K562 (cell line): ENCODE measurements around the gene CNOT6. TPM values are rescaled to one million over a fixed set of nuclear protein-coding genes. Genes with fewer than 3 reads are reported as not detected.

Experiments
- ATAC-seq: fragments of 200-7000 bp; cut with Tn5 transposase; 3 replicates; pipeline ENCODE4 v1.9.1; 2020; ENCODE audit warnings: moderate library complexity
- BruUV-seq: library from RNA; stranded (reverse); fragments of 400-500 nt; replicated peaks from 2 replicates; lab custom pipeline; 2021; lab: Mats Ljungman, UMichigan
- CTCF ChIA-PET: fragments of 300-600 bp; formaldehyde crosslinking; extraction: SDS; loops from one replicate; lab custom pipeline; 2021; ENCODE audit warnings: low intra/inter-chr PET ratio; lab: Yijun Ruan, JAX
- POLR2A ChIA-PET: fragments of 300-600, 350-650 bp; sonication (Branson Sonifier 250); formaldehyde crosslinking; extraction: SDS; loops from one replicate; lab custom pipeline; 2021; ENCODE audit warnings: antibody characterized with exemption, inconsistent platforms; lab: Yijun Ruan, JAX
- DNase-seq, 4 experiments: peaks; one replicate each; pipeline versions ENCODE4 v3.0.0 to v3.0.0-alpha.2; 2011 to 2018; ENCODE audit warnings: low spot score in 3 of 4, mixed read lengths in 3 of 4; ENCODE audit errors: extremely low read depth in 1 of 4
- FAIRE-seq: peaks from 2 replicates; lab custom pipeline; 2011; peaks lifted over from hg19 to GRCh38; lab: Jason Lieb, UNC
- H2AFZ ChIP-seq: 2 replicates; pipeline ENCODE4 v1.6.0; 2011; ENCODE audit warnings: low read depth, low read length, control low read depth, inconsistent platforms
- H3K27ac ChIP-seq: fragments of 200-600 bp; 3 replicates; pipeline ENCODE4 v1.8.0; 2011; ENCODE audit warnings: low read depth, mild to moderate bottlenecking, control low read depth, inconsistent platforms, low read length, moderate library complexity, mixed read lengths; ENCODE audit errors: extremely low read depth
- H3K27me3 ChIP-seq, 2 experiments: fragments of 300-600 bp in 1 of 2; 2 replicates in 1 of 2; 3 replicates in 1 of 2; pipeline versions ENCODE4 v1.6.0 to v1.8.0; 2011; ENCODE audit warnings: inconsistent platforms in 2 of 2, low read length in 2 of 2, mild to moderate bottlenecking in 1 of 2, mixed read lengths in 1 of 2, moderate library complexity in 1 of 2; ENCODE audit not compliant: control insufficient read depth in 2 of 2, insufficient read depth in 2 of 2
- H3K36me3 ChIP-seq: fragments of 300-600 bp; 3 replicates; pipeline ENCODE4 v1.8.0; 2011; ENCODE audit warnings: mild to moderate bottlenecking, low read length, inconsistent platforms; ENCODE audit not compliant: control insufficient read depth, insufficient read depth
- H3K4me1 ChIP-seq, 2 experiments: fragments of 200-600 bp in 1 of 2; replicated peaks in 1 of 2; 2 replicates in 1 of 2; 3 replicates in 1 of 2; pipeline versions ENCODE4 v1.5.1 to v1.8.0; 2011; ENCODE audit warnings: inconsistent platforms in 2 of 2, low read length in 2 of 2, mild to moderate bottlenecking in 1 of 2, mixed read lengths in 1 of 2, moderate library complexity in 1 of 2; ENCODE audit not compliant: control insufficient read depth in 2 of 2, insufficient read depth in 2 of 2
- H3K4me2 ChIP-seq: 2 replicates; pipeline ENCODE4 v1.6.1; 2011; ENCODE audit warnings: low read length, control low read depth, inconsistent platforms, mixed read lengths; ENCODE audit not compliant: insufficient read depth
- H3K4me3 ChIP-seq: fragments of 200-600 bp; sonication (generic), shearing (Covaris generic); 2 replicates; pipeline ENCODE4 v1.5.1; 2016; ENCODE audit warnings: control low read depth, inconsistent platforms
- H3K79me2 ChIP-seq: fragments of 200-600 bp; 3 replicates; pipeline ENCODE4 v1.8.0; 2011; ENCODE audit warnings: low read length, inconsistent platforms; ENCODE audit not compliant: control insufficient read depth, insufficient read depth
- H3K9ac ChIP-seq, 2 experiments: 2 replicates each; pipeline versions ENCODE4 v1.6.0 to v1.6.1; 2011; ENCODE audit warnings: low read depth in 2 of 2, low read length in 2 of 2, control low read depth in 1 of 2, inconsistent platforms in 1 of 2, mild to moderate bottlenecking in 1 of 2, mixed read lengths in 1 of 2; ENCODE audit not compliant: insufficient read depth in 1 of 2
- H3K9me1 ChIP-seq: one replicate; pipeline ENCODE4 v1.6.0; 2011; ENCODE audit warnings: inconsistent platforms, mild to moderate bottlenecking, low read length, moderate library complexity; ENCODE audit not compliant: control insufficient read depth, insufficient read depth
- H3K9me3 ChIP-seq: replicated peaks from 2 replicates; pipeline ENCODE4 v1.5.1; 2011; ENCODE audit warnings: low read depth, low read length, inconsistent platforms; ENCODE audit not compliant: control insufficient read depth, insufficient read depth
- H4K20me1 ChIP-seq: replicated peaks from 2 replicates; pipeline ENCODE4 v1.6.1; 2011; ENCODE audit warnings: low read length, inconsistent platforms, mixed read lengths; ENCODE audit not compliant: control insufficient read depth, insufficient read depth
- CBX5 ChIP-seq: IDR thresholded peaks from 2 replicates; pipeline ENCODE4 v1.6.1; 2014; ENCODE audit warnings: low read depth, borderline replicate concordance
- ELK3 ChIP-seq: fragments of 450-650 bp; formaldehyde crosslinking; IDR thresholded peaks from 2 replicates; pipeline ENCODE4 v1.4.0; 2020; ENCODE audit warnings: mild to moderate bottlenecking
- ETV6 ChIP-seq, 3 experiments: fragments of 150-350 bp in 1 of 3; sonication (generic) in 1 of 3; formaldehyde crosslinking in 1 of 3; IDR thresholded peaks; 2 replicates each; pipeline versions ENCODE4 v1.6.1 to v1.8.0; 2014 to 2022; ENCODE audit warnings: borderline replicate concordance in 2 of 3, low read depth in 2 of 3, antibody characterized with exemption in 1 of 3, low read length in 1 of 3, mild to moderate bottlenecking in 1 of 3, missing genetic modification reagents in 1 of 3
- FIP1L1 ChIP-seq: fragments of 200-400 bp; formaldehyde crosslinking; IDR thresholded peaks from 2 replicates; pipeline ENCODE4 v1.6.1; 2018; ENCODE audit warnings: mild to moderate bottlenecking, low read depth, low read length; ENCODE audit not compliant: poor library complexity, severe bottlenecking
- KDM4B ChIP-seq, 2 experiments: fragments of 450-650 bp in 1 of 2; sonication (generic) in 1 of 2; IDR thresholded peaks; 2 replicates each; pipeline ENCODE4 v1.6.1; 2016 to 2017; ENCODE audit warnings: borderline replicate concordance in 2 of 2, antibody characterized with exemption in 1 of 2, low read depth in 1 of 2, mild to moderate bottlenecking in 1 of 2
- NCOA4 ChIP-seq: fragments of 450-650 bp; IDR thresholded peaks from 2 replicates; pipeline ENCODE4 v1.6.1; 2018; ENCODE audit warnings: mild to moderate bottlenecking; ENCODE audit not compliant: partially characterized antibody
- PCBP2 ChIP-seq: fragments of 200-400 bp; formaldehyde crosslinking; IDR thresholded peaks from 2 replicates; pipeline ENCODE4 v1.6.1; 2018; ENCODE audit warnings: low read length, low read depth, mild to moderate bottlenecking, moderate library complexity; ENCODE audit not compliant: poor library complexity, severe bottlenecking
- POLR3G ChIP-seq: IDR thresholded peaks from 2 replicates; pipeline ENCODE4 v1.6.1; 2011; ENCODE audit not compliant: insufficient read length, insufficient replicate concordance; ENCODE audit errors: extremely low read depth
- SIRT6 ChIP-seq: IDR thresholded peaks from one replicate; pipeline ENCODE4 v1.6.1; 2012; ENCODE audit warnings: low read depth, mild to moderate bottlenecking, control low read depth, inconsistent platforms, low read length, moderate library complexity
- SMC3 ChIP-seq: conservative IDR thresholded peaks from 2 replicates; pipeline ENCODE4 v1.6.1; 2011; ENCODE audit warnings: low read depth, low read length, improper control_type of control experiment; ENCODE audit not compliant: insufficient read depth
- XRCC3 ChIP-seq: fragments of 450-650 bp; IDR thresholded peaks from 2 replicates; pipeline ENCODE4 v1.6.1; 2017; ENCODE audit warnings: mild to moderate bottlenecking, moderate library complexity
- ZFP91 ChIP-seq: sonication (generic); formaldehyde crosslinking; IDR thresholded peaks from 2 replicates; pipeline ENCODE4 v1.8.0; 2022; ENCODE audit warnings: mild to moderate bottlenecking, missing genetic modification reagents
- ZSCAN32 ChIP-seq: fragments of 450-650 bp; formaldehyde crosslinking; IDR thresholded peaks from 2 replicates; pipeline ENCODE4 v1.4.0; 2020; ENCODE audit warnings: mild to moderate bottlenecking, moderate library complexity
- WGBS: fragments of 100-300 bp; shearing (Covaris generic); methylation state at CpG from one replicate; pipeline ENCODE4 v1.1.6; 2016; ENCODE audit warnings: low coverage, mixed read lengths; ENCODE audit not compliant: insufficient coverage; ENCODE audit errors: missing lambda C conversion rate; 5-methylcytosine and 5-hydroxymethylcytosine counted together
- in situ Hi-C: fragments of 300-500 bp; cut with MboI; formaldehyde crosslinking; loops from 4 replicates; pipeline ENCODE4 v1.15.0; 2018; ENCODE audit warnings: inconsistent platforms, mixed read lengths
- intact Hi-C: fragments of 100-400 bp; cut with micrococcal nuclease; formaldehyde crosslinking; loops from 2 replicates; pipeline ENCODE4 v1.14.2; 2022
- polyA plus RNA-seq, 8 experiments: library from polyadenylated mRNA; depleted of rRNA in 4 of 8; stranded (reverse) in 5 of 8; unstranded in 3 of 8; fragments of >200 nt; fragmentation: Nextera tagmentation in 2 of 8; fragmentation: Illumina TruSeq in 1 of 8; extraction: Ambion mirVana in 2 of 8; extraction: Trizol in 1 of 8; gene quantifications; 2 replicates each; pipeline versions ENCODE4 v1.2.1 to v1.2.3, GENCODE V29; 2011 to 2014; ENCODE audit warnings: inconsistent platforms in 1 of 8, missing spikeins in 1 of 8
- total RNA-seq, 7 experiments: library from RNA; depleted of rRNA in 6 of 7; stranded (reverse); fragments of >200 nt in 6 of 7; fragmentation: Illumina TruSeq in 2 of 7; extraction: Trizol in 2 of 7; gene quantifications; 2 replicates each; pipeline versions ENCODE4 v1.2.1 to v1.2.3, GENCODE V29; 2011 to 2021; ENCODE audit warnings: low replicate concordance in 1 of 7

CNOT6 gene
- total and polyA plus RNA-seq, 9 of the 15 experiments (the other 6 are each of a cell fraction or from before 2014, with no cell fraction given): 4.9 to 32.4 (median 14.0) TPM

- ChIA-PET POLR2A (interaction anchor here (1.0 to 2.8 kb wide), 2 partner anchors 10 to 28 kb away, joined by 3 to 9 read pairs; no protein-coding TSS in a partner anchor), CTCF (no interaction called here)
- TF ChIP-seq SIRT6 (no peak), CBX5 (no peak), XRCC3 (no peak), ZFP91 (CRISPR knock-in tag) (no peak), ETV6 (IDR thresholded peaks at IDR 0.05; ENCODE audit: borderline replicate concordance in 1 of 2, low read depth in 2 of 2, low read length in 1 of 2) (no peak), ETV6 (CRISPR knock-in tag; IDR thresholded peaks at IDR 0.05; ENCODE audit: borderline replicate concordance) (no peak), FIP1L1 (no peak), ZSCAN32 (CRISPR knock-in tag) (no peak), KDM4B (IDR thresholded peaks at IDR 0.05; ENCODE audit: borderline replicate concordance in 2 of 2, low read depth in 1 of 2) (no peak), ELK3 (CRISPR knock-in tag) (no peak), SMC3 (no peak), PCBP2 (no peak), POLR3G (no peak), NCOA4 (no peak)
- Histone ChIP-seq H3K4me3 (no peak overlapping the region), H4K20me1 (peaks cover 15% of the 10 kb centered on the region), H3K9me3 (no peaks in the 10 kb centered on the region), H3K27me3 (no peaks in the 10 kb centered on the region), H3K4me1 (peaks cover 3 to 4% of the 10 kb centered on the region in 2 experiments; a peak in 1 of 5 replicates), H3K27ac (peak overlapping the region; percentile 26; the same call in 1 of the 3 replicates), H3K9ac (no peak overlapping the region), H3K9me1 (peaks cover 5% of the 10 kb centered on the region), H3K4me2 (no peak overlapping the region), H3K79me2 (peaks cover 82% of the 10 kb centered on the region), H3K36me3 (peaks cover 15% of the 10 kb centered on the region; the same call in 1 of the 3 replicates), H2AFZ (no peak overlapping the region)
- ATAC-seq (no peak), FAIRE-seq (no peak), DNase-seq (no peak)
- in situ Hi-C loops: no loop called here
- BruUV-seq: no TSS peak
- intact Hi-C loops: no loop called here
- WGBS: 76% methylated on average over 5 of the region's 5 CpGs
Measured at GRCh38 chr5:180516440-180516839, 22.3 kb downstream of the CNOT6 start.
